ENCODE results near the gene TAS2R1. TPM values are rescaled to one million over a fixed set of nuclear protein-coding genes. Genes with fewer than 3 reads are reported as not detected.

Gene TAS2R1
- total RNA-seq, 1 donor from 2014 or later = not detected

GRCh38 chr5:9582406-9582805, 47.7 kb downstream of the TAS2R1 start:
- no peak for ATAC-seq

Other genes with a start within 250 kb of the TAS2R1 start
- gene SEMA5A, start 84.3 kb downstream of the TAS2R1 start, total RNA-seq = 5.5 TPM